Measurements from ENCODE around the gene CRYBG3. TPM values are rescaled to one million over a fixed set of nuclear protein-coding genes. Genes with fewer than 3 reads are reported as not detected.

CRYBG3 gene
- total RNA-seq, 3 donors from 2014 or later, result 13.6 to 71.6 (median 14.5) TPM

DNA sequence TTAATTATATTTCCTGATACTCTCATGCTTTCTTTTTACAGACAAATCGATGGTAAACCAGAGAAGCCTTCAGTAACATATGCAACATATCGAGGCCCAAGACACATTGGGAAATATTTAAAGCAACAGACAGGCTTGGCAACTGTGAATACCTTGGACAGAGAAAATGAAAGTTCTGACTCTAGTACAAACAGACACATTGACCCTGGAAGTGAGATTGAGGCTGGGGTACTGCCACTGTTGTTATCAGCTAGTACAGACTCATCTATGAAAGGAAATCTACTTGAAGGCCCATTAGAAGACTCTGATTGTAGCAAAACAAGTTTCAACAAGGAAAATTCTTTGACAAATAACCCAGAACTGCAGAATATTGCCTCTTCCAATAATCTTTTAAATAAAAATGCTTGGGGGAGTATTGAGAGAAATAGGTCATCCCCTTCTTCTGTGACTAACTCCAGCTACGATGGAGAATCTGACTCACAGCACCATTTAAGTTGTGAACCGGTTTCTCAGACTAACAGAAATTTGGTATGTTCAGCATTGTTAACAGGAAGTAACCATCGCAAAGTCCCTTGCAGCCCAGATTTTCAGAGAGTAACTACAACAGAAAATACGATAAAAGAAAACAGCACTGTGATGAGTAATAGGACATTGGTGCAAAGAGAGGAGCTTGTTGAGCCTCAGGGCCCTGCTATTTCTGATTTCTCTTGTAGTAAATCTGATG lies 50.2 kb downstream of the CRYBG3 start:
- intact Hi-C loops (cut with DNase I, micrococcal nuclease), result no loop called here
- ATAC-seq (peak; percentile 40), DNase-seq (no peak)
- Histone ChIP-seq H3K4me3 (no peak overlapping the region), H3K4me1 (ENCODE audit: low read depth) (no peaks in the 10 kb centered on the region), H3K36me3 (ENCODE audit: low read depth) (no peaks in the 10 kb centered on the region), H3K9me3 (no peaks in the 10 kb centered on the region)
- TF ChIP-seq, protein P1, sequence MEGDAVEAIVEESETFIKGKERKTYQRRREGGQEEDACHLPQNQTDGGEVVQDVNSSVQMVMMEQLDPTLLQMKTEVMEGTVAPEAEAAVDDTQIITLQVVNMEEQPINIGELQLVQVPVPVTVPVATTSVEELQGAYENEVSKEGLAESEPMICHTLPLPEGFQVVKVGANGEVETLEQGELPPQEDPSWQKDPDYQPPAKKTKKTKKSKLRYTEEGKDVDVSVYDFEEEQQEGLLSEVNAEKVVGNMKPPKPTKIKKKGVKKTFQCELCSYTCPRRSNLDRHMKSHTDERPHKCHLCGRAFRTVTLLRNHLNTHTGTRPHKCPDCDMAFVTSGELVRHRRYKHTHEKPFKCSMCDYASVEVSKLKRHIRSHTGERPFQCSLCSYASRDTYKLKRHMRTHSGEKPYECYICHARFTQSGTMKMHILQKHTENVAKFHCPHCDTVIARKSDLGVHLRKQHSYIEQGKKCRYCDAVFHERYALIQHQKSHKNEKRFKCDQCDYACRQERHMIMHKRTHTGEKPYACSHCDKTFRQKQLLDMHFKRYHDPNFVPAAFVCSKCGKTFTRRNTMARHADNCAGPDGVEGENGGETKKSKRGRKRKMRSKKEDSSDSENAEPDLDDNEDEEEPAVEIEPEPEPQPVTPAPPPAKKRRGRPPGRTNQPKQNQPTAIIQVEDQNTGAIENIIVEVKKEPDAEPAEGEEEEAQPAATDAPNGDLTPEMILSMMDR (IDR thresholded peaks at IDR 0.05), result no peak

DNA sequence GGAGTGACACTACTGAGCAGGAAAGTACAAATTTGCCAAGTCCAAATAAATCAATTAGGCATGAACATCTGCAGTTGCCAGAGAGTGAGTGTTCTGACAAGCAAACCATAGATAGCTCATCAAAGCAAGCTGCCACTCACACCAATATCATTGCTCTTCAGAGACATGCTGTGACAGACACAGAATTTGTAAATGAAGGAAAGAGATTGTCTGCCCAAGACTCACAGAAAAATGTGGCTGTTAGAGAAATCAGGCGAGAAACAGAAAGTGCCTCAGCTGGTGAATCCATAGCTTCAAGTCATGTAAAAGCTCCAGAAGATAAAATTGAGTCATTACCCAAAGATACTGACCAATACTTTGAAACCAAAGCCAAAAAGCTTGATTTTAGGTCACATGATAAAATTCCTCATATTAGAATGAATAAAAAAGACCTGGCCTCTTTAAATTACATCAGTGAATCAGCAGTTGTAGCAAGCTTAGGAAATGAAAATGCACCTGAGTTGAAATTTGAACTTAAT lies 50.8 kb downstream of the CRYBG3 start:
- intact Hi-C loops (cut with DNase I, micrococcal nuclease), result no loop called here
- H3K4me1 ChIP-seq (ENCODE audit: low read depth), result no peaks in the 10 kb centered on the region
- no peaks in the 10 kb centered on the region for H3K36me3 ChIP-seq (ENCODE audit: low read depth)
- ATAC-seq, result no peak
- H3K4me3 ChIP-seq, result no peak overlapping the region
- no peak for DNase-seq
- no peaks in the 10 kb centered on the region for H3K9me3 ChIP-seq
- TF ChIP-seq, protein P1 (IDR thresholded peaks at IDR 0.05), result no peak

DNA sequence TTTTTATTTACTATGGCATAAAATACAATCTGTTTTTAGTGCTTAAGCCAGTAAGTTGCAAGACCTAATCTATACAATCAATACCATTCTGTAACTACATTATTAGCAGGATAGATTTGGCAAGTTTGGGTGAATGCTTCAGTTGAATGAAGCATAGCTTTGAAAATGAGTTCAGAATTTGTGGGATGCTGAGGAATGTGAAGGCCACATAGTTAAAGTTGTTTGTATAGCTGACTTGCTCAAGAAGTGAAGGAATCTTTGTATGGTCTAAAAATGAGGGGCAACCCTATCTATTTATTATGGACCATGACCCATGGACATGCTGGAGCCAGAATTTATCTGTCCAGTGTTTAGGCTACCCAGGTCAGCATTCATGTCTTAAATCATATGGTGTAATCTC lies 58.5 kb downstream of the CRYBG3 start:
- H3K4me1 ChIP-seq (ENCODE audit: low read depth), result peaks cover 3% of the 10 kb centered on the region
- no peak for DNase-seq
- no peak overlapping the region for H3K4me3 ChIP-seq
- ATAC-seq, result no peak
- H3K9me3 ChIP-seq, result no peaks in the 10 kb centered on the region
- intact Hi-C loops (cut with DNase I, micrococcal nuclease), result no loop called here
- TF ChIP-seq, protein P1 (IDR thresholded peaks at IDR 0.05), result no peak
- no peaks in the 10 kb centered on the region for H3K36me3 ChIP-seq (ENCODE audit: low read depth)

DNA sequence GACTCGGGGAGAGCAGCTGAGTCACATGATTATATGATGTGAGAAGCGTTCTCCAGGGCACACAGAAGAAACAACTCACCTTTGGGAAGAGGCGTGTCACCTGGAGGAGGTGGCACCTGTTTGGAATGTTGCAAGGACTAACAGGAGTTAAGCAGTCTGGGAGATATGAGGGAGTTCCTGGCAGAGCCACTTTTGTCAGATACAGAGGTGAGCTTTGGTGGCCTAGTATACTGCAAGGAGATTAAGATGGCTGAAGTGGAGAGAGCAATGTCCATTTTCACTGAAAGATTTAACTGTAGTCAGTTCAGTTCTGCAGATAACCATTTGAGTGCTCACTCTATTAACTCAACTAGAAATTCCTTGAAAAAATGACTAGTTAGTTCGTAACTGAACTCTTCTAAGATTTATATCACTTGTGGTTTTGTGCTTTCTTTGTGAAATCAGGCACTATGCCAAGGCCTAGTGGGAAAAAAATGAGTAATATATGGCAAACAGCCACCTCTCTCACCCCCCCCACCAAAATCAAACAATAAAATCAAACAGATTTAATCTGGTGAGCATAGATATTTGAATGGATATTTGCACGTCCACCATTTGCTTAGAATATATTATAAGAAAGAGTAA lies 61.3 kb downstream of the CRYBG3 start:
- Histone ChIP-seq H3K36me3 (ENCODE audit: low read depth) (no peaks in the 10 kb centered on the region), H3K4me1 (ENCODE audit: low read depth) (peaks cover 3% of the 10 kb centered on the region), H3K4me3 (no peak overlapping the region), H3K9me3 (no peaks in the 10 kb centered on the region)
- intact Hi-C loops (cut with DNase I, micrococcal nuclease), result no loop called here
- no peak for DNase-seq
- peak; percentile 82 for ATAC-seq
- TF ChIP-seq, protein P1 (IDR thresholded peaks at IDR 0.05), result no peak

DNA sequence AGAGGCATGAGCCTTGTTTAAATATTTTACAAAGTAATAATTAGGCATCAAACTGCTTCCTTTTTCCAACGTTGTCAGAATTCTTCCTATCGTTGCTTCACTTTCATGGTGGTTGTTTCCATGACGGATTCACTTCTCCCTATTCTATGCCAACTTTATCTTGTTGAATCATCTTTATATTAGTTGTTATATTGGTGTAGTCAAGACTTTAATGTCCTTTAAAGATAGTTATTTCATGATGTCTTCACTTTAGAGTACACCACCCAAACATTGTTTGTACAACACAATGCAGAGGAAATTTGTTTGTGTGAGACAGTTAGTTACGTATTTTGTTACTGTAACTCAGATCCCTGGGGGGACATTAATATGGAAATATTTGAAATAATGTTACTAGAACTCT lies 61.9 kb downstream of the CRYBG3 start:
- Histone ChIP-seq H3K9me3 (no peaks in the 10 kb centered on the region), H3K36me3 (ENCODE audit: low read depth) (no peaks in the 10 kb centered on the region), H3K4me3 (no peak overlapping the region), H3K4me1 (ENCODE audit: low read depth) (peaks cover 3% of the 10 kb centered on the region)
- ATAC-seq (no peak), DNase-seq (no peak)
- TF ChIP-seq, protein P1 (IDR thresholded peaks at IDR 0.05), result no peak
- intact Hi-C loops (cut with DNase I, micrococcal nuclease), result no loop called here
